Stomach smooth muscle (tissue), 2 donors: ENCODE data around the gene S100A6.

Experiments used
- H3K27ac ChIP-seq: one replicate; pipeline ENCODE4 v1.7.0; 2013; ENCODE audit warnings: mild to moderate bottlenecking, low read length, inconsistent platforms
- H3K27me3 ChIP-seq, 2 donors: one replicate each; pipeline ENCODE4 v1.7.0; 2013; ENCODE audit warnings: low read length in 2 of 2; ENCODE audit not compliant: insufficient read depth in 2 of 2, control insufficient read depth in 1 of 2
- H3K36me3 ChIP-seq, 2 donors: one replicate each; pipeline ENCODE4 v1.7.0; 2013; ENCODE audit warnings: low read length in 2 of 2; ENCODE audit not compliant: control insufficient read depth in 2 of 2, insufficient read depth in 2 of 2
- H3K4me1 ChIP-seq: one replicate; pipeline ENCODE4 v1.7.0; 2013; ENCODE audit warnings: low read length; ENCODE audit not compliant: control insufficient read depth, insufficient read depth
- H3K4me3 ChIP-seq, 2 donors: one replicate each; pipeline ENCODE4 v1.7.0; 2013; ENCODE audit warnings: low read length in 2 of 2
- H3K9ac ChIP-seq, 2 donors: one replicate each; pipeline ENCODE4 v1.7.0; 2013; ENCODE audit warnings: low read length in 2 of 2, mild to moderate bottlenecking in 1 of 2
- H3K9me3 ChIP-seq, 2 donors: one replicate each; pipeline ENCODE4 v1.7.0; 2013; ENCODE audit warnings: low read length in 2 of 2; ENCODE audit not compliant: control insufficient read depth in 2 of 2
- donor health status: healthy.
- donor health status: Pancreatic carcinoma.

The S100A6 gene

DNA sequence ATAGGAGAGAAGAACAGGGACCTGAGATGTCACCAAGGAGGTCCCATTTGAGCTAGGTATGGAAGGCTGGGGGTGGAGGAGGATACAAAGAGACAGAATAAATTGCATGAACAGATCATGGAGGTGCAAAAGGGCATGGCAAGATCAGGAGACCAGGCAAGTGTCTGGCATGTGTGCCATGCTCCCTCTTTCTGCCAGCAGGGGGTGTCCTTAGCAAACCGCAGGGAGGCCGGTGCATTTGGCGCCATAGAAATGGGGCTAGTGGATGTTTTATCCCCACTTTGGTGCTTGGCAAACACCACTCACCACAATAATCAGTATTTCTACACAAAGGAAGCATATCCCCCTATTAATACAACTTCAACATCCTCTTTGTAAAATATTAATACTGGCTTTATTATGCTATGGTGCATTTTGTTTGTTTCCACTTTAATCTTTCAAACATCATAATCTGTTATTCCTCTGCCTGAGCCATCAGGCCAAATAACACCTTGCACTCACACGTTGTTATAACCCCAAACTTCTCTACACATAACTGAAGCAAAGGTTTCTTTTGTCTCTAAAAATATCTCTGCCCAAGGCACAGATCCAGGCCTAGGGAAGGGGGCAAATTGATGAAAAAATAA lies 25.9 kb downstream of the S100A6 start:
- no peak overlapping the region for H3K9ac ChIP-seq
- no peak overlapping the region for H3K27ac ChIP-seq

DNA sequence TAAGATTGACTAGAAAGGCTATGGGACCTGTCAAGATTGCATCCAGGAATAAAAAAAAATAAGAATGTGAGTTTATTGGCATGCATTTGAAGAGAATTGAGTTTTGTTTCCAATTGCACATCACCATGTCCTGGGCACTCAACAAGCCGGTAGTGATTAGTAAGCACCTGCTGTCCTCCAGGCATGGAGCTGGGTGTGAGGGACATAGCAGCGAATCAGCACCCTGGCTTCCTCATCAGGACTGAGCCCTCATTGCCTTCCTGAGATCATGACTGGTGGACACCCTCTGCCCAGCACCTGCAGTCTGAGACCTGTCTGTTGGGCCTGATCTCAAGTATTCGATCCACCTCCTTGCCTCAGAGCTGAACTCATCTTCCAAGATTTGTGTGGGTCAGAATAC lies 26.8 kb downstream of the S100A6 start:
- no peaks in the 10 kb centered on the region for H3K36me3 ChIP-seq
- peaks cover 20% of the 10 kb centered on the region for H3K4me1 ChIP-seq
- H3K27me3 ChIP-seq, result no peaks in the 10 kb centered on the region
- H3K9ac ChIP-seq, result no peak overlapping the region
- H3K4me3 ChIP-seq, result no peak overlapping the region
- no peak overlapping the region for H3K27ac ChIP-seq
- H3K9me3 ChIP-seq, result no peaks in the 10 kb centered on the region

More for the DNA sequence above, 25.9 kb downstream of the S100A6 start:
- Histone ChIP-seq H3K4me1 (peaks cover 20% of the 10 kb centered on the region), H3K36me3 (no peaks in the 10 kb centered on the region), H3K27me3 (no peaks in the 10 kb centered on the region), H3K4me3 (no peak overlapping the region), H3K9me3 (no peaks in the 10 kb centered on the region)

DNA sequence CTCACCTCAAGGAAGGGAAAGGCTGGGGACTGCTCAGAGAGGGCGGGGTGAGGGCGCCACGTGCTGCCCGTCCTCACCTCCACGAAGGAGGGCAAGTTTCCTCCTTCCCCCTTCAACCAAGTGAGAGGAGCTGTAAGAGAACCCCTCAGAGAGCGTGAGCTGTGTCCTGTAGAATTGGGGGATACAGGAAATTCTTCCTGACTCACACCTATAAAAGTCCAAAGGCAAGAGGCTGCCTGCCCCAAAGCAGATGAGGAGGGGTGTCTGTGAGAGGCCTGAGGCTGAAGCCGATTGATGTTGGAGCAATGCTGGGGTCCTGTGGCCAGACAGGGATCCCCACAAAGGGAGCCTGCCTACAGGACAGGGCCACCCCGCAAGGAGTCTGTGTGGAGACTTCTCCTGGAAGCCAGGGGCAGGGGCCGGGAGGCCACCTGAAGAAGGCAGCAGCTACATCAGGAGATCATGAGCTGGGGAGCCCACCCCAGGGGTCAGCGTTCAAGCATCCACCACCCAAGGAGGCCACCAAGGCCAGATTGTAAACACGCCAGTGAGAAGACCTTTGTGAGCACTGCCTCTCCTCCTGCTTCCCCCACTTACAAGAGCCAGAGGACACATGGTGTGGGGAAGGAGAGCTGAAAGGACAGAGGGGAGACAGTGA lies 27.7 kb downstream of the S100A6 start:
- H3K9ac ChIP-seq, result no peak overlapping the region
- no peaks in the 10 kb centered on the region for H3K36me3 ChIP-seq
- H3K27me3 ChIP-seq, result no peaks in the 10 kb centered on the region
- no peak overlapping the region for H3K4me3 ChIP-seq
- H3K9me3 ChIP-seq, result no peaks in the 10 kb centered on the region
- H3K27ac ChIP-seq, result no peak overlapping the region
- peaks cover 20% of the 10 kb centered on the region for H3K4me1 ChIP-seq

DNA sequence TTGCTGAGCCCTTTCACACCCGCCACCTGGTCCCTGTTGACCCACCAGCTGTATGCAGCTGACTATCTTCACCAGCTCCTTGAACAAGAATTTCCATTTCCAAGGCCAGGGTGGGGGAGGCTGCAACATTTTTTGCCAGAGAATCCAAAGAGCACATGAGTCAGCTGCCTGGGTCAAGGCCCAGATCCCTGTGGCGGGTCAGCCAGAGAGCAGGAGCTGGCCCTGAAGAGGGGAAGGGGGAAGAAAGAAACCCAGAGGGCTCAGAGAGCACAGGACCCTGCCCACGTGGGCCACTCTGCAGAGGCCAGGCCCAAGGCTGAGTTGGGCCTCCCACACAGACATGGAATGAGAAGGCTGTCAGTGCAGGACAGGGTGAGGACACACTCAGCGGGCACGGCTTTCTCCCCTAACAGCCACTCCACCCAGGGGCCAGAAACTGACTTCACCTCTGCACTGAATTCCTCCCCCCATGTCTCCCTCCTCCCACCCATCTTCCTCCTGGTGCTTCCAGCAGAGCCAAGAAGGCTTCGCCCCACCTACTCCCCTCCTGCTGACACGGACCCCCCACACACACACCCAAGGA lies 28.9 kb downstream of the S100A6 start:
- H3K27ac ChIP-seq, result peak overlapping the region; percentile 31

DNA sequence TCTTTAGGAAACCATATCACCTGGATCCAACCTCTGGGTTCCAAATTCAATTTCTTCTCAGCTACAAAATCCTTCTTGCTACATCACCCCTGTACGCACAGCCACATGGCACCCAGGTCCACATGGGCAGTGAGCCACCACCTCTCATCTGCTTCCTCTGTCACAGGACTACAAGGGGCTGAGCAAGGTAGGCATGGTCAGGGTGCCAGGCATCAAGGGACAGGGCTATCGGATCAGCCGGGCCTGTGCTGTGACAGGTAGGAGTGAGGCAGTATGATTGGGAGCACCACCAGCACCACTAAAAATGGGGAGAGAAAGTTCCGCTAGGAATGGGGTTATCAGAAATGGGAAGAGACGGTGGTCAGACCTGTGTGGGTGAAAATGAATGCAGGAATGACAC lies 29.4 kb downstream of the S100A6 start:
- Histone ChIP-seq H3K27me3 (no peaks in the 10 kb centered on the region), H3K9ac (no peak overlapping the region), H3K9me3 (no peaks in the 10 kb centered on the region), H3K4me1 (peaks cover 20% of the 10 kb centered on the region), H3K27ac (peak overlapping the region; percentile 31), H3K36me3 (no peaks in the 10 kb centered on the region), H3K4me3 (peak overlapping the region in 1 of 2 donors; percentile 35)

More for the DNA sequence above, 28.9 kb downstream of the S100A6 start:
- Histone ChIP-seq H3K4me1 (peaks cover 20% of the 10 kb centered on the region), H3K27me3 (no peaks in the 10 kb centered on the region), H3K9ac (peak overlapping the region; percentile 21 to 43), H3K4me3 (peak overlapping the region in 1 of 2 donors; percentile 35), H3K36me3 (no peaks in the 10 kb centered on the region), H3K9me3 (no peaks in the 10 kb centered on the region)

DNA sequence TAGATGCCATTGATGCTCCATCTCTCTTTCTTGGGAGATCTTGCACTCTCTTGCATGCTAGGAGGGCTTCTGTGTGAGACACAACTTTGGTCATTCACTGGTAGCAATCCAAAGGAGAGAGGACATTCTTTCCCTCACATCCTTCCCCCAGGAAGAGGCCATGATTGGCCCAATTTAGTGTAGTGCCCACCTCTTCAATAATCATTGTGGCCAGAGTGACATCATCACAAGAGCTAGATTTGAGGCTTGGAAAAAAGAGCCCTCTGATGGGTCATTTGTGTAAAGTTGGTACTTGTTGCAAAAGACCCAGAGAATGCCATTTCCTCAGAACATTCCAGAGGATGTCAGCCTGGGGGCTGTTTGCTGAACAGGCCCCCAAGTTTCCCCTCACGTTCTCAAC lies 30.2 kb downstream of the S100A6 start:
- H3K9ac ChIP-seq, result no peak overlapping the region
- peaks cover 14% of the 10 kb centered on the region for H3K4me1 ChIP-seq
- no peaks in the 10 kb centered on the region for H3K27me3 ChIP-seq
- no peaks in the 10 kb centered on the region for H3K36me3 ChIP-seq
- H3K27ac ChIP-seq, result no peak overlapping the region
- no peaks in the 10 kb centered on the region for H3K9me3 ChIP-seq
- no peak overlapping the region for H3K4me3 ChIP-seq

DNA sequence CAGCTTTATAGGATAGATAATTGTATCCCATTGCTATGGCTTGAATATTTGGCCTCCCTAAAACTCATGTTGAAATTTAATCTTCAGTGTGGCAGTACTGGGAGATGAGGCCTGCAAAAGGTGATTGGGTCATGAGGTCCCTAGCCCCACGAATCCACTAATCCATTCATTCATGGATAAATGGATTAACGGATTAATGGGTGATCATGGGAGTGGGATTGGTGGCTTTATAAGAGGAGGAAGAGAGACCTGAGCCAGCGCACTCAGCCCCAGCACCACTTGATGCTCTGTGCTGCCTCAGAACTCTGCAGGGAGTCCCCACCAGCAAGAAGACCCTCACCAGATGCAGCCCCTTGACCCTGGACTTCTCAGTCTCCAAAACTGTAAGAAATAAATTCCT lies 32.0 kb downstream of the S100A6 start:
- Histone ChIP-seq H3K9me3 (no peaks in the 10 kb centered on the region), H3K4me1 (peaks cover 13% of the 10 kb centered on the region), H3K27me3 (peaks cover 0 to 3% of the 10 kb centered on the region in 2 donors), H3K9ac (no peak overlapping the region), H3K36me3 (no peaks in the 10 kb centered on the region), H3K4me3 (no peak overlapping the region), H3K27ac (no peak overlapping the region)

DNA sequence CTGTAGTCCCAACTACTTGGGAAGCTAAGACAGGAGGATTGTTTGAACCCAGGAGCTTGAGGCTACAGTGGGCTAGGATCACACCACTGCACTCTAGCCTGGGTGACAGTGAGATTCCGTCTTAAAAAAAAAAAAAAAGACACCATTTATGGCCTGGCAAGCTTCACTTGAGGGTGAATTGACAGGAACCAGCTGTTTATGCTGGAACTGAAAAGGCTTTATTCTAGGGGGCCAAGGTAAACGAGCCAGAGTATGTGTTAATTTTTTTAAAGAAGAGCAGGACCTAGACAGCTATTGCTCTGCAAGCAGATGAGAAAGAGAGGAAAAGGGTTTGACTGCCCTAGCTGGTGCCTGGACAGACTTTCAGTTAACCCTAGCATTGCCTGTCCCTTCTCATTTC lies 37.0 kb downstream of the S100A6 start:
- H3K36me3 ChIP-seq, result no peaks in the 10 kb centered on the region
- peaks cover 0 to 3% of the 10 kb centered on the region in 2 donors for H3K27me3 ChIP-seq
- no peak overlapping the region for H3K9ac ChIP-seq
- H3K27ac ChIP-seq, result no peak overlapping the region
- H3K9me3 ChIP-seq, result no peaks in the 10 kb centered on the region
- no peak overlapping the region for H3K4me3 ChIP-seq
- peaks cover 3% of the 10 kb centered on the region for H3K4me1 ChIP-seq

DNA sequence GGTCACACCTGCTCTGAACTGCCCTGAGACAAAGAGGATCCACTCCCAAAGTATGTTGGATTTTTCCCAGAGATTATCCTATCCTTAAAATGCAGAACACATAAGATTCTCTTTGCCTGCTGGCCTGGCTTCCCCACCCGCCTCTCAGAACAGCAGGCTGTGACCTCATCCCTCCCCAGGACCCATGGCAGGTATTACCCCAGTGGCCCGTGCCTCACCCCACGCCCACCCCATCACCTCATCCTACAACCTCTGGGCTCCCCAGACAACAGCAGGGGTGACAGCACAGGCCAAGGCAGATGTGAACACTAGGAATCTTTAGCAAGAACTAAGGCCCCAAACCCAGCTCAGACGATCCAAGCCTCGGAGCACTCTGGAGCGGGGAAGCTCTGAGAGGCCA lies 40.3 kb downstream of the S100A6 start:
- Histone ChIP-seq H3K4me3 (no peak overlapping the region), H3K4me1 (peaks cover 5% of the 10 kb centered on the region), H3K9me3 (no peaks in the 10 kb centered on the region), H3K36me3 (no peaks in the 10 kb centered on the region), H3K27me3 (peaks cover 0 to 3% of the 10 kb centered on the region in 2 donors), H3K9ac (no peak overlapping the region), H3K27ac (no peak overlapping the region)

DNA sequence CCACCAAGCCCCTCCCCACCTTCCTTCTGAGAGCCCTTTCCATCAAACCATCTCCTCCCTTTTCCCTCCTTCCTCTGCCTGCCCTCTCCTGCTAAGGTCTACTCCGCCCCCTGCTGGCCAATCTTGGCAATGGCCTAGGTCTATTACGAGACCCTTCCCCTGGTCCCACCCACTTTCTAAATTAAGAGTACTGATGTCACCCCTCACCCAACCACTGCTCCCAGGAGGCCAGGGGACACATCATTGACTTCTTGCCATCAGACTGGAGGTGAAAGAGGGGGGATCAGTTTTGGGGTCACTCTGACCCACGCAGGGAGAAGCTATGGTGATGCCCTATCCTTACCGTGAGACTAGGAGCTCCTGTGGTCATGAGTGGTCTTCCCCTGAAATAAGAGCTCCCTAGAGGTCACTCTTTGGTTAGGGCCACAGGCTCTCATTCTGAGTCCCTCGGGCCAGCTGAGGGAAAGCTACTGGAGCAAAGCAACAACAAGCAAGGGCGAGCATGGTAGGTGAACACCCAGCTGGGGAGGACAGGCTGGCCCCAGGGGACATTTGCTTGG lies 40.7 kb downstream of the S100A6 start:
- Histone ChIP-seq H3K4me3 (no peak overlapping the region), H3K27ac (no peak overlapping the region)

More for the DNA sequence above, 40.7 kb downstream of the S100A6 start:
- Histone ChIP-seq H3K9ac (no peak overlapping the region), H3K36me3 (no peaks in the 10 kb centered on the region), H3K9me3 (no peaks in the 10 kb centered on the region), H3K4me1 (peaks cover 9% of the 10 kb centered on the region), H3K27me3 (peaks cover 0 to 3% of the 10 kb centered on the region in 2 donors)
